GM18873 (cell line): ENCODE measurements around the gene CHD5.

ENCODE experiments used
- ATAC-seq: cut with Tn5 transposase; IDR thresholded peaks from one replicate; pipeline ENCODE4 v1.9.1; 2021; ENCODE audit warnings: mild to moderate bottlenecking, moderate library complexity, moderate number of reproducible peaks; ENCODE audit not compliant: unreplicated experiment, low FRiP score

Gene CHD5

GRCh38 chr1:6158181-6158580, 21.9 kb downstream of the CHD5 start:
- no peak for ATAC-seq

GRCh38 chr1:6157528-6158174, 22.5 kb downstream of the CHD5 start:
- ATAC-seq = no peak

GRCh38 chr1:6157132-6157527, 23.0 kb downstream of the CHD5 start:
- ATAC-seq = no peak

GRCh38 chr1:6154525-6155319, 25.4 kb downstream of the CHD5 start:
- no peak for ATAC-seq

- no peak for ATAC-seq
These were observed 27.2 kb downstream of the CHD5 start for GRCh38 chr1:6152882-6153281.

- no peak for ATAC-seq
These were observed 27.9 kb downstream of the CHD5 start for GRCh38 chr1:6152181-6152580.

GRCh38 chr1:6151291-6151822, 28.8 kb downstream of the CHD5 start:
- no peak for ATAC-seq

- no peak for ATAC-seq
These were observed 29.8 kb downstream of the CHD5 start for GRCh38 chr1:6150006-6150938.

- no peak for ATAC-seq
These were observed 30.5 kb downstream of the CHD5 start for GRCh38 chr1:6149597-6149996.

- no peak for ATAC-seq
These were observed 31.5 kb downstream of the CHD5 start for GRCh38 chr1:6148497-6149241.

- no peak for ATAC-seq
These were observed 34.2 kb downstream of the CHD5 start for GRCh38 chr1:6145864-6146410.

GRCh38 chr1:6145396-6145750, 34.7 kb downstream of the CHD5 start:
- ATAC-seq = no peak

GRCh38 chr1:6144647-6145395, 35.3 kb downstream of the CHD5 start:
- ATAC-seq = no peak

- ATAC-seq = no peak
These were observed 35.9 kb downstream of the CHD5 start for GRCh38 chr1:6144175-6144574.

- no peak for ATAC-seq
These were observed 36.7 kb downstream of the CHD5 start for GRCh38 chr1:6143395-6143794.

- ATAC-seq = no peak
These were observed 37.4 kb downstream of the CHD5 start for GRCh38 chr1:6142734-6143133.

GRCh38 chr1:6142036-6142621, 38.0 kb downstream of the CHD5 start:
- ATAC-seq = no peak

- no peak for ATAC-seq
These were observed 38.5 kb downstream of the CHD5 start for GRCh38 chr1:6141592-6141991.

- ATAC-seq = no peak
These were observed 39.7 kb downstream of the CHD5 start for GRCh38 chr1:6140413-6140812.
